Sigmoid colon (tissue), 7 donors: Measurements from ENCODE around the gene COL23A1. TPM values are rescaled to one million over a fixed set of nuclear protein-coding genes. Genes with fewer than 3 reads are reported as not detected.

ENCODE experiments used
- DNase-seq: peaks from one replicate; pipeline ENCODE4 v3.0.0-alpha.2; 2019
- H3K27ac ChIP-seq, 4 donors: fragments of 200-600 bp; sonication (generic); one replicate each; pipeline ENCODE4 v1.5.1; 2016 to 2019; ENCODE audit warnings: mild to moderate bottlenecking in 1 of 4
- H3K27me3 ChIP-seq, 3 donors: fragments of 200-600 bp; sonication (generic); one replicate each; pipeline ENCODE4 v1.5.1; 2019; ENCODE audit warnings: mild to moderate bottlenecking in 1 of 3
- H3K36me3 ChIP-seq, 4 donors: fragments of 200-600 bp; sonication (generic); one replicate each; pipeline ENCODE4 v1.5.1; 2016 to 2019
- H3K4me1 ChIP-seq, 4 donors: fragments of 200-600 bp; sonication (generic); one replicate each; pipeline ENCODE4 v1.5.1; 2017 to 2019
- H3K4me3 ChIP-seq, 4 donors: fragments of 200-600 bp; sonication (generic); one replicate each; pipeline ENCODE4 v1.5.1; 2017 to 2019; ENCODE audit warnings: mild to moderate bottlenecking in 2 of 4, moderate library complexity in 1 of 4
- H3K9me3 ChIP-seq, 4 donors: fragments of 200-600 bp in 3 of 4; sonication (generic) in 3 of 4; one replicate each; pipeline versions ENCODE4 v1.5.1 to v1.6.1; 2013 to 2019
- EP300 ChIP-seq, 4 donors: sonication (generic); formaldehyde crosslinking; IDR thresholded peaks; one replicate each; pipeline ENCODE4 v1.6.1; 2017; ENCODE audit warnings: antibody characterized with exemption in 4 of 4
- POLR2A ChIP-seq, 2 donors: fragments of 450-650 bp; IDR thresholded peaks; one replicate each; pipeline ENCODE4 v1.6.1; 2016; ENCODE audit warnings: antibody characterized with exemption in 2 of 2, mild to moderate bottlenecking in 2 of 2, moderate library complexity in 2 of 2
- POLR2AphosphoS5 ChIP-seq, 4 donors: sonication (generic); formaldehyde crosslinking; IDR thresholded peaks; one replicate each; pipeline ENCODE4 v1.6.1; 2017; ENCODE audit warnings: antibody characterized with exemption in 4 of 4
- WGBS, 2 donors: extraction: QIAGEN DNeasy Blood & Tissue Kit; methylation state at CpG; one replicate each; pipeline ENCODE4 v1.1.7; 2013; 5-methylcytosine and 5-hydroxymethylcytosine counted together
- intact Hi-C: fragments of 100-400 bp; cut with DNase I; formaldehyde crosslinking; loops from one replicate; pipeline ENCODE4 v1.15.1; 2023
- polyA plus RNA-seq, 3 donors: library from polyadenylated mRNA; stranded (reverse); fragments of 200-250 nt; gene quantifications; one replicate each; pipeline ENCODE4 v1.2.3, GENCODE V29; 2013
- total RNA-seq, 4 donors: library from RNA; depleted of rRNA; stranded (reverse); fragments of >200 nt; gene quantifications; one replicate each; pipeline ENCODE4 v1.1.0, GENCODE V29; 2016
- TF ChIP-seq, protein P1 (sequence below), 4 experiments: fragments of 450-650 bp in 3 of 4; fragments of 200-600 bp in 1 of 4; IDR thresholded peaks; one replicate each; pipeline ENCODE4 v1.5.1; 2016 to 2019; ENCODE audit warnings: antibody characterized with exemption in 4 of 4, mild to moderate bottlenecking in 3 of 4, moderate library complexity in 2 of 4
- donor health status: healthy with polysubstance abuse.
- donor health status: Bipolar disorder and iron deficiency.
- donor health status: healthy.

Gene COL23A1
- total and polyA plus RNA-seq, 7 donors = 0.28 to 1.2 (median 0.57) TPM; not detected in 1

DNA sequence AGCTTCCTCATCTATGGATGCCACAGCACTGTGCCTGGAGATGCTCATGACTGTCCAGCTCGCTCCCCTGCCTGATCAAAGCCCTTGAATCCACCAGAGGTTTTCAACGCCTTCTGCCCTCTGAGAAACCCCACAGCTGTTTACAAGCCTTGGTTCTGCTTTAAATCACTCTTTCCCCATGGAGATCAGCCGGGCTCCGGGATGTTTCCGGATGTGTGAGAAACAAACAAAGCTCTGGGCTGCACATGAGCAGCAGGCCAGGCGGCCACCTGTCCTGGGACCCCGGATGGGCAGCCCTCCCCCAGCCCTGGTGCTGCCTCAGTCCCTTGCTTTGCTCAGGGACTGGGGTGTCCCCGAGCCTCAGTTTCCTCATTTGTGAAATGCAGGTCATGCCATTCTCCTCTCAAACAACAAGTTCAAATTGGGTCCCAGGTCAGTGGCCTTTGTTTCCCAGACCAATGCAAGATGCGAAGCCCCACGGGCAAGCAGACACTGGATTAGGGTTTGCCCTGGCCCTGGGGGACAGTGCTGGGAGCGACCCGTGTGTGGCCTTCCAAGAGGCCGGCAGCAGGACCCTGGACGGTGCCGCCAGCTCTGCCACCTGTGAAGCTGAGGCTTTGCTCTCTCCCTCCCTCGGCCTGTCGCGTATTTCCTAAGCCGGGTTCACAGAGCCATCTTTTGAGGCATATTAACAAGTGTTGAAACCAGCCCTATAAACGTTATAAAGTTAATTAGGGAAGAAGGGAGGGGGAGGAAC lies 315.2 kb downstream of the COL23A1 start:
- Histone ChIP-seq H3K27ac (no peak overlapping the region), H3K4me3 (no peak overlapping the region), H3K4me1 (peaks cover 0 to 4% (median 3%) of the 10 kb centered on the region in 4 donors), H3K27me3 (peaks cover 0 to 33% (median 0%) of the 10 kb centered on the region in 3 donors), H3K9me3 (no peaks in the 10 kb centered on the region), H3K36me3 (no peaks in the 10 kb centered on the region)
- TF ChIP-seq, protein P1, sequence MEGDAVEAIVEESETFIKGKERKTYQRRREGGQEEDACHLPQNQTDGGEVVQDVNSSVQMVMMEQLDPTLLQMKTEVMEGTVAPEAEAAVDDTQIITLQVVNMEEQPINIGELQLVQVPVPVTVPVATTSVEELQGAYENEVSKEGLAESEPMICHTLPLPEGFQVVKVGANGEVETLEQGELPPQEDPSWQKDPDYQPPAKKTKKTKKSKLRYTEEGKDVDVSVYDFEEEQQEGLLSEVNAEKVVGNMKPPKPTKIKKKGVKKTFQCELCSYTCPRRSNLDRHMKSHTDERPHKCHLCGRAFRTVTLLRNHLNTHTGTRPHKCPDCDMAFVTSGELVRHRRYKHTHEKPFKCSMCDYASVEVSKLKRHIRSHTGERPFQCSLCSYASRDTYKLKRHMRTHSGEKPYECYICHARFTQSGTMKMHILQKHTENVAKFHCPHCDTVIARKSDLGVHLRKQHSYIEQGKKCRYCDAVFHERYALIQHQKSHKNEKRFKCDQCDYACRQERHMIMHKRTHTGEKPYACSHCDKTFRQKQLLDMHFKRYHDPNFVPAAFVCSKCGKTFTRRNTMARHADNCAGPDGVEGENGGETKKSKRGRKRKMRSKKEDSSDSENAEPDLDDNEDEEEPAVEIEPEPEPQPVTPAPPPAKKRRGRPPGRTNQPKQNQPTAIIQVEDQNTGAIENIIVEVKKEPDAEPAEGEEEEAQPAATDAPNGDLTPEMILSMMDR (IDR thresholded peaks at IDR 0.05) = no peak
- no peak for TF ChIP-seq EP300 (IDR thresholded peaks at IDR 0.05)
- TF ChIP-seq POLR2A (IDR thresholded peaks at IDR 0.05) = no peak
- TF ChIP-seq POLR2AphosphoS5 (IDR thresholded peaks at IDR 0.05) = no peak
- DNase-seq = no peak
- intact Hi-C loops = no loop called here
- WGBS, 2 donors = 80 to 82% methylated on average over 20 of the region's 20 CpGs

DNA sequence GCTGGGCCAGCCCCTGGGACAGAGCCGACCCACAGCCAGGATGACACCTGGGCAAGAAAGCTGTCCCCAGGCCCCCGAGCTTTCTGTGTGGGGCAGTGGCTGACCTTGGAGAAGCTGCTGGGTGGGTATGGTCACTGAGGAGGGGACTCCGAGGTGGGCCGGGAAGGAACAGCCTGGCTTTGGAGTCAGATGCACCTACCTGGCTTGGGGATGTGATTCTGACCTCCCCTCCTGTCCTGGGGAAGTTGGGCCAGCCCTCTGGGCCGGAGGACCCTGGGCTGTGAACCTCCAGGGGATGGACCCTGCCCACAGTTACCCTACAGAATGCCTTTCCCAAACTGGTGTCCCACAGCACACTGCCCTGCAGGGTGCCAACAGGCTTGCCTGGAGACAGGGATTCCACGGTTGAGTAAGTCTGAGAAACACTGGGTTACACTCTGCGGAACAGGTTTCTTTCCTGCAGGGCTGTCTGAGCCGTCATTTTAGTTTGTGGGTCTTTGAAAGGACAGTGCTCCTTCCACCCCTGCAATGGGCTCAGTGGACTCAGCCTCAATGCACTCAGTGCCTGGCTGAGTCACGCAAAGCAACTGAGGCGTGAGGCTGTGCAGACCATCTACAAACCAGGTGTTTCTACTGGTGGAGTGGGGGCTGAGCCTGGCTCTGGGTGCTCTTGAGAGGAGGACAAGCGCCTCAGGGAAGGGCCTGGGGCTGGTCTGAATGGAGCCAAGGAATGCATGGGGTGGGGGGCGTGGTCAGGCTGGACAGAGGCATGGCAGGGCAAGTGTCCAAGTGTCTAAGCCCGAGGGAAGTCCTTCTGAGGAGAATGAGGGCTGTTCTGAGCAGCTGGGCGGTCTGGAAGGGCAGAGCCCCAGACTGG lies 316.3 kb downstream of the COL23A1 start:
- WGBS, 2 donors = 62 to 77% methylated on average over 14 of the region's 14 CpGs
- no peak for TF ChIP-seq POLR2AphosphoS5 (IDR thresholded peaks at IDR 0.05)
- TF ChIP-seq POLR2A (IDR thresholded peaks at IDR 0.05) = no peak
- no peak for TF ChIP-seq EP300 (IDR thresholded peaks at IDR 0.05)
- TF ChIP-seq, protein P1 (IDR thresholded peaks at IDR 0.05) = no peak
- H3K36me3 ChIP-seq = no peaks in the 10 kb centered on the region
- H3K27me3 ChIP-seq = peaks cover 0 to 26% (median 0%) of the 10 kb centered on the region in 3 donors
- H3K4me1 ChIP-seq = no peaks in the 10 kb centered on the region
- no peaks in the 10 kb centered on the region for H3K9me3 ChIP-seq
- intact Hi-C loops = no loop called here
- H3K4me3 ChIP-seq = no peak overlapping the region
- no peak for DNase-seq
- H3K27ac ChIP-seq = no peak overlapping the region

- intact Hi-C loops = no loop called here
- peaks cover 0 to 22% (median 0%) of the 10 kb centered on the region in 3 donors for H3K27me3 ChIP-seq
Observed at GRCh38 chr5:178273041-178273440, 317.2 kb downstream of the COL23A1 start.

GRCh38 chr5:178272591-178272990 lies 317.6 kb downstream of the COL23A1 start:
- Histone ChIP-seq H3K9me3 (no peaks in the 10 kb centered on the region), H3K27ac (no peak overlapping the region), H3K4me3 (no peak overlapping the region), H3K4me1 (no peaks in the 10 kb centered on the region), H3K27me3 (peaks cover 0 to 22% (median 0%) of the 10 kb centered on the region in 3 donors), H3K36me3 (no peaks in the 10 kb centered on the region)
- TF ChIP-seq, protein P1 (IDR thresholded peaks at IDR 0.05) = no peak
- TF ChIP-seq EP300 (IDR thresholded peaks at IDR 0.05) = no peak
- TF ChIP-seq POLR2A (IDR thresholded peaks at IDR 0.05) = no peak
- no peak for TF ChIP-seq POLR2AphosphoS5 (IDR thresholded peaks at IDR 0.05)
- WGBS, 2 donors = 87 to 93% methylated on average over 9 of the region's 9 CpGs
- intact Hi-C loops = no loop called here
- DNase-seq = no peak

More at GRCh38 chr5:178273041-178273440, 317.2 kb downstream of the COL23A1 start:
- no peak for DNase-seq
- no peaks in the 10 kb centered on the region for H3K36me3 ChIP-seq
- H3K4me1 ChIP-seq = no peaks in the 10 kb centered on the region
- no peaks in the 10 kb centered on the region for H3K9me3 ChIP-seq
- TF ChIP-seq POLR2A (IDR thresholded peaks at IDR 0.05) (no peak), EP300 (IDR thresholded peaks at IDR 0.05) (no peak), POLR2AphosphoS5 (IDR thresholded peaks at IDR 0.05) (no peak)
- TF ChIP-seq, protein P1 (IDR thresholded peaks at IDR 0.05) = no peak
- no peak overlapping the region for H3K27ac ChIP-seq
- H3K4me3 ChIP-seq = no peak overlapping the region
- 85 to 89% methylated on average over 15 of the region's 15 CpGs for WGBS, 2 donors
